B cell (primary cell): Measurements from ENCODE around the gene ERVMER34-1. TPM values are rescaled to one million over a fixed set of nuclear protein-coding genes. Genes with fewer than 3 reads are reported as not detected.

Experiments used
- ATAC-seq: fragments of 200-7000 bp; cut with Tn5 transposase; one replicate; pipeline ENCODE4 v1.10.0; 2021; ENCODE audit warnings: low read depth, mild to moderate bottlenecking, moderate number of reproducible peaks, moderate library complexity
- CTCF ChIA-PET: fragments of 350-600 bp; sonication (Branson Sonifier 250); formaldehyde crosslinking; loops from one replicate; lab custom pipeline; 2021; ENCODE audit warnings: antibody characterized with exemption, inconsistent platforms; lab: Charles Lee
- POLR2A ChIA-PET: fragments of 350-600 bp; sonication (Branson Sonifier 250); formaldehyde crosslinking; loops from one replicate; lab custom pipeline; 2021; ENCODE audit warnings: antibody characterized with exemption; lab: Charles Lee
- DNase-seq: peaks from one replicate; pipeline ENCODE4 v3.0.0; 2013
- H2AFZ ChIP-seq: 2 replicates; pipeline ENCODE4 v1.6.1; 2012; ENCODE audit warnings: mild to moderate bottlenecking, low read depth, low read length; ENCODE audit not compliant: insufficient read depth, poor library complexity, severe bottlenecking
- H3K27ac ChIP-seq, 2 donors: 1 replicate in 1 of 2; 2 replicates in 1 of 2; pipeline ENCODE4 v1.5.1; 2012 to 2013; ENCODE audit warnings: low read length in 2 of 2, mild to moderate bottlenecking in 2 of 2, moderate library complexity in 1 of 2
- H3K27me3 ChIP-seq, 4 experiments: fragments of 200-600 bp in 1 of 4; sonication (generic) in 1 of 4; replicated peaks in 1 of 4; 1 replicate in 2 of 4; 2 replicates in 2 of 4; pipeline versions ENCODE4 v1.6.1 to v1.7.0; 2013 to 2016; ENCODE audit warnings: low read length in 3 of 4, mild to moderate bottlenecking in 2 of 4, mixed read lengths in 1 of 4, moderate library complexity in 1 of 4; ENCODE audit not compliant: insufficient read depth in 4 of 4, control insufficient read depth in 3 of 4; ENCODE audit errors: control extremely low read depth in 1 of 4
- H3K36me3 ChIP-seq, 2 experiments: replicated peaks in 1 of 2; 1 replicate in 1 of 2; 2 replicates in 1 of 2; pipeline versions ENCODE4 v1.6.1 to v1.7.1; 2013; ENCODE audit warnings: low read length in 1 of 2; ENCODE audit not compliant: insufficient read depth in 2 of 2, control insufficient read depth in 1 of 2; ENCODE audit errors: control extremely low read depth in 1 of 2, extremely low read depth in 1 of 2
- H3K4me1 ChIP-seq, 2 donors: fragments of 200-600 bp in 1 of 2; sonication (generic) in 1 of 2; 1 replicate in 1 of 2; 2 replicates in 1 of 2; pipeline versions ENCODE4 v1.5.1 to v1.6.1; 2013 to 2017; ENCODE audit warnings: low read length in 2 of 2; ENCODE audit not compliant: control insufficient read depth in 2 of 2, insufficient read depth in 2 of 2
- H3K4me2 ChIP-seq: replicated peaks from 2 replicates; pipeline ENCODE3; 2012; ENCODE audit warnings: mild to moderate bottlenecking, low read depth, low read length; ENCODE audit not compliant: poor library complexity, severe bottlenecking
- H3K4me3 ChIP-seq, 5 experiments: fragments of 200-600 bp in 1 of 5; sonication (generic) in 1 of 5; 1 replicate in 3 of 5; 2 replicates in 2 of 5; pipeline versions ENCODE4 v1.5.1 to v1.7.0; 2011 to 2016; ENCODE audit warnings: low read length in 4 of 5, mild to moderate bottlenecking in 4 of 5, low read depth in 2 of 5, control low read depth in 1 of 5, moderate library complexity in 1 of 5; ENCODE audit not compliant: insufficient read depth in 1 of 5; ENCODE audit errors: control extremely low read depth in 1 of 5, extremely low read depth in 1 of 5
- H3K79me2 ChIP-seq: fragments of 200-600 bp; sonication (generic); one replicate; pipeline ENCODE4 v1.6.0; 2016; ENCODE audit warnings: low read length; ENCODE audit not compliant: control insufficient read depth, insufficient read depth
- H3K9ac ChIP-seq: fragments of 200-600 bp; sonication (generic); 2 replicates; pipeline ENCODE4 v1.6.1; 2017; ENCODE audit warnings: mild to moderate bottlenecking, low read length, moderate library complexity
- H3K9me3 ChIP-seq, 3 donors: one replicate each; pipeline versions ENCODE4 v1.6.1 to v1.7.1; 2013; ENCODE audit warnings: low read length in 2 of 3; ENCODE audit not compliant: control insufficient read depth in 2 of 3, insufficient read depth in 1 of 3; ENCODE audit errors: control extremely low read depth in 1 of 3
- H4K20me1 ChIP-seq: 2 replicates; pipeline ENCODE4 v1.6.0; 2012; ENCODE audit warnings: mild to moderate bottlenecking, low read length; ENCODE audit not compliant: insufficient read depth, control insufficient read depth, poor library complexity, severe bottlenecking
- H3K27ac Mint-ChIP-seq: one replicate; pipeline ENCODE4 v1.8.0; 2021; ENCODE audit warnings: mixed read lengths
- H3K27me3 Mint-ChIP-seq: one replicate; pipeline ENCODE4 v1.8.0; 2021; ENCODE audit warnings: mixed read lengths
- H3K4me1 Mint-ChIP-seq: one replicate; pipeline ENCODE4 v1.8.0; 2021; ENCODE audit warnings: mixed read lengths
- H3K4me3 Mint-ChIP-seq: one replicate; pipeline ENCODE4 v1.8.0; 2021; ENCODE audit warnings: mixed read lengths
- H3K9me3 Mint-ChIP-seq: one replicate; pipeline ENCODE4 v1.8.0; 2022; ENCODE audit warnings: mixed read lengths; ENCODE audit not compliant: insufficient read depth
- CTCF ChIP-seq: fragments of 200-600 bp; IDR thresholded peaks from one replicate; pipeline ENCODE4 v1.8.0; 2022; ENCODE audit warnings: antibody characterized with exemption, mild to moderate bottlenecking
- EZH2 ChIP-seq: IDR thresholded peaks from 2 replicates; pipeline ENCODE4 v1.6.1; 2012; ENCODE audit warnings: borderline replicate concordance, low read depth, mild to moderate bottlenecking, moderate library complexity, low read length; ENCODE audit not compliant: insufficient read depth, poor library complexity, severe bottlenecking
- whole genome bisulfite sequencing: methylation state at CpG from one replicate; pipeline ENCODE4 v1.1.5; 2013; ENCODE audit warnings: missing lambda C conversion rate; ENCODE audit not compliant: insufficient coverage; 5-methylcytosine and 5-hydroxymethylcytosine counted together
- intact Hi-C: fragments of 100-400 bp; cut with micrococcal nuclease; formaldehyde crosslinking; loops from one replicate; pipeline ENCODE4 v1.10.0; 2022
- polyA plus RNA-seq: library from polyadenylated mRNA; depleted of rRNA; stranded (reverse); fragments of >200 nt; gene quantifications from 2 replicates; pipeline ENCODE4 v1.2.3, GENCODE V29; 2012
- total RNA-seq, 2 donors: library from RNA; stranded (reverse); fragments of 120-200 nt in 1 of 2; gene quantifications; 1 replicate in 1 of 2; 2 replicates in 1 of 2; pipeline versions ENCODE4 v1.2.3 to v1.2.4, GENCODE V29; 2013 to 2022

Gene ERVMER34-1
- total and polyA plus RNA-seq, 2 donors (not counting 1 experiment from before 2014, with no cell fraction given), result not detected

DNA sequence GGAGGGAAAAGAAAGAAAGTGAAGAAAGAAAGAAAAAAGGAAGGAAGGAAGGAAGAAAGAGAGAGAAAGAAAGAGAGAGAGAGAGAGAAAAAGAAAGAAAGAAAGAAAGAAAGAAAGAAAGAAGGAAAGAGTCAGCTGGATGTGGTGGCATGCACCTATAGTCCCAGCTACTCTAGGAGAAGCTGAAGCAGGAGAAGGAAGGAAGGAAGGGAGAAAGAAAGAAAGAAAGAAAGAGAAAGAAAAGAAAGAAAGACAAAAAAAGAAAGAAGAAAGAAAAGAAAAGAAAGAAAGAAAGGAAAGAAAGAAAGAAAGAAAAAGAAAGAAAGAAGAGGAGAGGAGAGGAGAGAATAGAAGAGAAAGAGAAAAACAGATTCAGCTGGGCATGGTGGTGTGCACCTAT lies 44.3 kb upstream of the ERVMER34-1 start:
- Histone ChIP-seq H3K9ac (no peak overlapping the region), H4K20me1 (no peaks in the 10 kb centered on the region), H3K27ac (no peak overlapping the region), H3K36me3 (no peaks in the 10 kb centered on the region), H2AFZ (no peak overlapping the region), H3K79me2 (no peaks in the 10 kb centered on the region), H3K4me1 (no peaks in the 10 kb centered on the region), H3K4me2 (no peak overlapping the region), H3K27me3 (no peaks in the 10 kb centered on the region), H3K9me3 (peaks cover 0 to 5% (median 0%) of the 10 kb centered on the region in 3 donors), H3K4me3 (no peak overlapping the region)
- no peaks in the 10 kb centered on the region for H3K4me1 Mint-ChIP-seq
- intact Hi-C loops, result no loop called here
- H3K4me3 Mint-ChIP-seq, result no peak overlapping the region
- H3K27me3 Mint-ChIP-seq, result peaks cover 11% of the 10 kb centered on the region
- ATAC-seq (no peak), DNase-seq (no peak)
- TF ChIP-seq CTCF (no peak), EZH2 (no peak)
- ChIA-PET CTCF (no interaction called here), POLR2A (no interaction called here)
- no peaks in the 10 kb centered on the region for H3K9me3 Mint-ChIP-seq
- no peak overlapping the region for H3K27ac Mint-ChIP-seq

- DNase-seq (no peak), ATAC-seq (no peak)
- Mint-ChIP-seq H3K27ac (no peak overlapping the region), H3K4me3 (no peak overlapping the region), H3K4me1 (no peaks in the 10 kb centered on the region), H3K9me3 (no peaks in the 10 kb centered on the region), H3K27me3 (peaks cover 6% of the 10 kb centered on the region)
- H3K9ac ChIP-seq, result no peak overlapping the region
- no peaks in the 10 kb centered on the region for H3K27me3 ChIP-seq
- H3K79me2 ChIP-seq, result no peaks in the 10 kb centered on the region
- H3K4me3 ChIP-seq, result no peak overlapping the region
- WGBS, result no CpG with 5 or more reads among the region's 5 CpGs
- POLR2A ChIA-PET, result no interaction called here
- no peak overlapping the region for H2AFZ ChIP-seq
- no peaks in the 10 kb centered on the region for H4K20me1 ChIP-seq
- no peak overlapping the region for H3K4me2 ChIP-seq
- H3K27ac ChIP-seq, result no peak overlapping the region
- no peak for TF ChIP-seq CTCF
- no peak for TF ChIP-seq EZH2
- CTCF ChIA-PET, result no interaction called here
- H3K36me3 ChIP-seq, result no peaks in the 10 kb centered on the region
- intact Hi-C loops, result no loop called here
- peaks cover 0 to 5% (median 0%) of the 10 kb centered on the region in 3 donors for H3K9me3 ChIP-seq
- no peaks in the 10 kb centered on the region for H3K4me1 ChIP-seq
These were observed 40.7 kb upstream of the ERVMER34-1 start for GRCh38 chr4:52791936-52792335.
